NCI-H187 (cell line): ENCODE data around the gene TMEM87A.

ENCODE experiments used
- DNase-seq, 2 experiments: peaks; one replicate each; lab custom pipeline; 2025; lab: John Stamatoyannopoulos, UW

Gene TMEM87A

GRCh38 chr15:42203891-42204290 is 69.3 kb downstream of the TMEM87A start:
- no peak for DNase-seq

GRCh38 chr15:42202653-42203052 is 70.6 kb downstream of the TMEM87A start:
- DNase-seq = no peak

- DNase-seq = no peak
Measured at GRCh38 chr15:42201801-42202200, 71.4 kb downstream of the TMEM87A start.

GRCh38 chr15:42199126-42199525 is 74.1 kb downstream of the TMEM87A start:
- no peak for DNase-seq

- DNase-seq = no peak
Measured at GRCh38 chr15:42198516-42198915, 74.7 kb downstream of the TMEM87A start.

GRCh38 chr15:42194513-42194912 is 78.7 kb downstream of the TMEM87A start:
- no peak for DNase-seq

- DNase-seq = no peak
Measured at GRCh38 chr15:42193383-42193782, 79.8 kb downstream of the TMEM87A start.

- no peak for DNase-seq
Measured at GRCh38 chr15:42191610-42192346, 81.5 kb downstream of the TMEM87A start.

- DNase-seq = no peak
Measured at GRCh38 chr15:42190370-42190769, 82.9 kb downstream of the TMEM87A start.

- no peak for DNase-seq
Measured at GRCh38 chr15:42185801-42186200, 87.4 kb downstream of the TMEM87A start.

- DNase-seq = no peak
Measured at GRCh38 chr15:42184736-42185135, 88.5 kb downstream of the TMEM87A start.

- no peak for DNase-seq
Measured at GRCh38 chr15:42184296-42184695, 88.9 kb downstream of the TMEM87A start.

- no peak for DNase-seq
Measured at GRCh38 chr15:42182961-42183360, 90.3 kb downstream of the TMEM87A start.

- DNase-seq = no peak
Measured at GRCh38 chr15:42182328-42182886, 90.8 kb downstream of the TMEM87A start.

- DNase-seq = no peak
Measured at GRCh38 chr15:42178056-42178455, 95.2 kb downstream of the TMEM87A start.

- no peak for DNase-seq
Measured at GRCh38 chr15:42175671-42176070, 97.6 kb downstream of the TMEM87A start.

- DNase-seq = no peak
Measured at GRCh38 chr15:42172475-42172874, 100.8 kb downstream of the TMEM87A start.

GRCh38 chr15:42171795-42172194 is 101.4 kb downstream of the TMEM87A start:
- no peak for DNase-seq

- no peak for DNase-seq
Measured at GRCh38 chr15:42171122-42171521, 102.1 kb downstream of the TMEM87A start.

GRCh38 chr15:42166225-42166940 is 106.8 kb downstream of the TMEM87A start:
- no peak for DNase-seq

- DNase-seq = no peak
Measured at GRCh38 chr15:42165106-42165505, 108.1 kb downstream of the TMEM87A start.

- no peak for DNase-seq
Measured at GRCh38 chr15:42163947-42164550, 109.2 kb downstream of the TMEM87A start.

GRCh38 chr15:42163291-42163690 is 109.9 kb downstream of the TMEM87A start:
- no peak for DNase-seq
